Measurements from ENCODE around the gene FRMD4B. TPM values are rescaled to one million over a fixed set of nuclear protein-coding genes. Genes with fewer than 3 reads are reported as not detected.

Gene FRMD4B
- total and polyA plus RNA-seq, 2 experiments from 2014 or later: 6.4 to 12.8 TPM

GRCh38 chr3:69246612-69247011 is 139.3 kb downstream of the FRMD4B start:
- H3K27ac Mint-ChIP-seq: no peak overlapping the region
- H3K36me3 Mint-ChIP-seq (ENCODE audit: low read depth): no peaks in the 10 kb centered on the region
- no peak overlapping the region for H3K4me3 Mint-ChIP-seq
- Histone ChIP-seq H3K36me3 (ENCODE audit: insufficient read depth) (no peaks in the 10 kb centered on the region), H4K20me1 (replicated peaks; ENCODE audit: insufficient read depth) (no peaks in the 10 kb centered on the region), H3K4me2 (no peak overlapping the region), H3K9me2 (ENCODE audit: insufficient read depth) (no peaks in the 10 kb centered on the region), H3K79me2 (replicated peaks; ENCODE audit: insufficient read depth) (no peaks in the 10 kb centered on the region), H3F3A (replicated peaks; ENCODE audit: low read depth) (no peaks in the 10 kb centered on the region), H3K27ac (ENCODE audit: low read depth) (no peak overlapping the region), H3K4me1 (ENCODE audit: insufficient read depth) (peaks cover 38% of the 10 kb centered on the region), H3K4me3 (no peak overlapping the region), H3K27me3 (ENCODE audit: insufficient read depth) (peaks cover 65% of the 10 kb centered on the region), H2AFZ (no peak overlapping the region)
- no peaks in the 10 kb centered on the region for H3K9me3 Mint-ChIP-seq
- peaks cover 36% of the 10 kb centered on the region for H3K27me3 Mint-ChIP-seq (ENCODE audit: insufficient read depth, low read depth, poor library complexity)
- H3K4me1 Mint-ChIP-seq: peaks cover 44% of the 10 kb centered on the region
- ATAC-seq (no peak), DNase-seq (ENCODE audit: low spot score) (no peak)
- TF ChIP-seq ZNF331 (CRISPR knock-in tag; IDR thresholded peaks at IDR 0.05; ENCODE audit: low read depth): no peak
- no peak for TF ChIP-seq STAT1 (IDR thresholded peaks at IDR 0.05; ENCODE audit: unreplicated experiment)
- TF ChIP-seq CREB1 (CRISPR knock-in tag; IDR thresholded peaks at IDR 0.05; ENCODE audit: low read depth): no peak

- peaks cover 41% of the 10 kb centered on the region for H3K27me3 ChIP-seq (ENCODE audit: insufficient read depth)
- no peaks in the 10 kb centered on the region for H3K79me2 ChIP-seq (replicated peaks; ENCODE audit: insufficient read depth)
- no peak overlapping the region for H3K27ac ChIP-seq (ENCODE audit: low read depth)
- H2AFZ ChIP-seq: no peak overlapping the region
- ATAC-seq (peak; percentile 15; the same call in 1 of the 3 replicates), DNase-seq (ENCODE audit: low spot score) (peak; percentile 21)
- no peaks in the 10 kb centered on the region for H3F3A ChIP-seq (replicated peaks; ENCODE audit: low read depth)
- Mint-ChIP-seq H3K27ac (no peak overlapping the region), H3K9me3 (no peaks in the 10 kb centered on the region), H3K4me1 (peaks cover 45% of the 10 kb centered on the region), H3K36me3 (ENCODE audit: low read depth) (no peaks in the 10 kb centered on the region), H3K27me3 (ENCODE audit: insufficient read depth, low read depth, poor library complexity) (peaks cover 33% of the 10 kb centered on the region), H3K4me3 (no peak overlapping the region)
- TF ChIP-seq ZNF331 (CRISPR knock-in tag; IDR thresholded peaks at IDR 0.05; ENCODE audit: low read depth) (no peak), POLR2AphosphoS5 (IDR thresholded peaks at IDR 0.05; ENCODE audit: low read depth) (no peak), JUNB (IDR thresholded peaks at IDR 0.05; ENCODE audit: unreplicated experiment) (no peak), ETS1 (IDR thresholded peaks at IDR 0.05) (no peak)
- H3K4me3 ChIP-seq: no peak overlapping the region
- no peaks in the 10 kb centered on the region for H3K9me2 ChIP-seq (ENCODE audit: insufficient read depth)
- H3K4me2 ChIP-seq: no peak overlapping the region
- no peaks in the 10 kb centered on the region for H3K36me3 ChIP-seq (ENCODE audit: insufficient read depth)
- H3K4me1 ChIP-seq (ENCODE audit: insufficient read depth): peaks cover 37% of the 10 kb centered on the region
- H4K20me1 ChIP-seq (replicated peaks; ENCODE audit: insufficient read depth): no peaks in the 10 kb centered on the region
Measured at GRCh38 chr3:69244039-69244438, 141.8 kb downstream of the FRMD4B start.

GRCh38 chr3:69241769-69242168 is 144.1 kb downstream of the FRMD4B start:
- H3K4me2 ChIP-seq: peak overlapping the region; percentile 26; the same call in 1 of the 2 replicates
- H3K27me3 ChIP-seq (ENCODE audit: insufficient read depth): peaks cover 19% of the 10 kb centered on the region
- no peak overlapping the region for H3K4me3 Mint-ChIP-seq
- no peaks in the 10 kb centered on the region for H3K9me2 ChIP-seq (ENCODE audit: insufficient read depth)
- H3K27ac ChIP-seq (ENCODE audit: low read depth): no peak overlapping the region; the same call in 1 of the 2 replicates
- TF ChIP-seq EZH2 (IDR thresholded peaks at IDR 0.05; ENCODE audit: low read depth, unreplicated experiment): no peak
- TF ChIP-seq ZNF462 (CRISPR knock-in tag; IDR thresholded peaks at IDR 0.05): no peak
- TF ChIP-seq JUNB (IDR thresholded peaks at IDR 0.05; ENCODE audit: unreplicated experiment): no peak
- no peak overlapping the region for H2AFZ ChIP-seq
- H3K9me3 Mint-ChIP-seq: no peaks in the 10 kb centered on the region; the same call in 2 of the 3 replicates
- H3F3A ChIP-seq (replicated peaks; ENCODE audit: low read depth): no peaks in the 10 kb centered on the region
- no peaks in the 10 kb centered on the region for H3K79me2 ChIP-seq (replicated peaks; ENCODE audit: insufficient read depth)
- H3K36me3 Mint-ChIP-seq (ENCODE audit: low read depth): no peaks in the 10 kb centered on the region
- no peak overlapping the region for H3K27ac Mint-ChIP-seq
- H3K4me1 ChIP-seq (ENCODE audit: insufficient read depth): peaks cover 46% of the 10 kb centered on the region
- DNase-seq (ENCODE audit: low spot score) (no peak), ATAC-seq (no peak)
- H3K27me3 Mint-ChIP-seq (ENCODE audit: insufficient read depth, low read depth, poor library complexity): peaks cover 20% of the 10 kb centered on the region
- H3K4me3 ChIP-seq: no peak overlapping the region
- no peaks in the 10 kb centered on the region for H4K20me1 ChIP-seq (replicated peaks; ENCODE audit: insufficient read depth)
- peaks cover 47% of the 10 kb centered on the region for H3K4me1 Mint-ChIP-seq
- no peaks in the 10 kb centered on the region for H3K36me3 ChIP-seq (ENCODE audit: insufficient read depth)
